Measurements from ENCODE around the gene RASSF5. TPM values are rescaled to one million over a fixed set of nuclear protein-coding genes. Genes with fewer than 3 reads are reported as not detected.

Gene RASSF5
- total RNA-seq, 1 experiment from 2014 or later = 6.1 TPM

DNA sequence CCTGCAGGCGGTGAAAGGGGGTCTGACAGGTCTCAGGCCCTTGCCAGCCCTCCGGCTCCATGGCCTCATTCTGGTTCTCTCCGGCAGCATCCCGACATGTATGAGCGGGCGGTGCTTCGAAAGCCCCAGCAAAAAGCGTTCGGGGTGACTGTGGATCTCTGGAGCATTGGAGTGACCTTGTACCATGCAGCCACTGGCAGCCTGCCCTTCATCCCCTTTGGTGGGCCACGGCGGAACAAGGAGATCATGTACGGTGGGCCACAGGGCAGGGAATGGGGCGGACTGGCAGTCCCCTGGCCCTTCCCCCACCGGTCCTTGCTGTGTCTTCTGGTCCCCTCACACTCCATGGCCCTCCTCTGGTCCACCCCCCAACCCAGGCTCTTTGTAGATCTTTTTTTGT lies 30.7 kb upstream of the RASSF5 start:
- no peaks in the 10 kb centered on the region for H3K9me3 Mint-ChIP-seq (ENCODE audit: low read depth, unreplicated experiment)
- intact Hi-C loops (cut with micrococcal nuclease; ENCODE audit: unreplicated experiment) = loop anchor here (5.0 kb wide), 2 partner anchors 106 to 186 kb away; no protein-coding TSS in a partner anchor
- BruUV-seq (replicated peaks) = no TSS peak

DNA sequence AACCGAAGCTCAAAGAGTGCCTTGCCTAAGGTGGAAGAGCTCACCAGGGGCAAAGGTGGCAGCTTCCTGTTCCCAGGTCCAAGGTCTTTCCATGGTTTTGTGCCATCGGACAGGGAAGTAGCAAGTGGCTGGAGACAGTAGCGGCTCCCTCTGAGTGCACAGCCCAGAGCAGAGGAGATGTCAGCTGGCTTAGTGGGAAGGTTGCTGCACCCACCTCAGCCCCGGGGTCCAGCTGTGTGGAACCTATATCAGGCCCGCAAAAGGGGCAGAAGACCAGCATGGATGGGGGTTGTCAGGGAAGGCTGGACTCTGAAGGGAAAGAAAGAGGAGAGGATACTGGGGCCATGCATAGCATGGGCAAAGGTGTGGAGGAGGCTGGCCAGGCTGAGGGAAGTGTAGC lies 30.2 kb upstream of the RASSF5 start:
- no peak overlapping the region for H3K27ac Mint-ChIP-seq (ENCODE audit: unreplicated experiment)

More for the DNA sequence above, 30.7 kb upstream of the RASSF5 start:
- Mint-ChIP-seq H3K36me3 (ENCODE audit: insufficient read depth, unreplicated experiment) (peaks cover 64% of the 10 kb centered on the region), H3K4me1 (ENCODE audit: low read depth, unreplicated experiment) (peaks cover 37% of the 10 kb centered on the region), H3K27me3 (ENCODE audit: unreplicated experiment) (no peaks in the 10 kb centered on the region), H3K27ac (ENCODE audit: unreplicated experiment) (no peak overlapping the region), H3K4me3 (ENCODE audit: low read depth, unreplicated experiment) (no peak overlapping the region)
- DNase-seq = no peak
- CTCF ChIA-PET = no interaction called here
- TF ChIP-seq, protein P1, sequence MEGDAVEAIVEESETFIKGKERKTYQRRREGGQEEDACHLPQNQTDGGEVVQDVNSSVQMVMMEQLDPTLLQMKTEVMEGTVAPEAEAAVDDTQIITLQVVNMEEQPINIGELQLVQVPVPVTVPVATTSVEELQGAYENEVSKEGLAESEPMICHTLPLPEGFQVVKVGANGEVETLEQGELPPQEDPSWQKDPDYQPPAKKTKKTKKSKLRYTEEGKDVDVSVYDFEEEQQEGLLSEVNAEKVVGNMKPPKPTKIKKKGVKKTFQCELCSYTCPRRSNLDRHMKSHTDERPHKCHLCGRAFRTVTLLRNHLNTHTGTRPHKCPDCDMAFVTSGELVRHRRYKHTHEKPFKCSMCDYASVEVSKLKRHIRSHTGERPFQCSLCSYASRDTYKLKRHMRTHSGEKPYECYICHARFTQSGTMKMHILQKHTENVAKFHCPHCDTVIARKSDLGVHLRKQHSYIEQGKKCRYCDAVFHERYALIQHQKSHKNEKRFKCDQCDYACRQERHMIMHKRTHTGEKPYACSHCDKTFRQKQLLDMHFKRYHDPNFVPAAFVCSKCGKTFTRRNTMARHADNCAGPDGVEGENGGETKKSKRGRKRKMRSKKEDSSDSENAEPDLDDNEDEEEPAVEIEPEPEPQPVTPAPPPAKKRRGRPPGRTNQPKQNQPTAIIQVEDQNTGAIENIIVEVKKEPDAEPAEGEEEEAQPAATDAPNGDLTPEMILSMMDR (IDR thresholded peaks at IDR 0.05; ENCODE audit: unreplicated experiment) = no peak

DNA sequence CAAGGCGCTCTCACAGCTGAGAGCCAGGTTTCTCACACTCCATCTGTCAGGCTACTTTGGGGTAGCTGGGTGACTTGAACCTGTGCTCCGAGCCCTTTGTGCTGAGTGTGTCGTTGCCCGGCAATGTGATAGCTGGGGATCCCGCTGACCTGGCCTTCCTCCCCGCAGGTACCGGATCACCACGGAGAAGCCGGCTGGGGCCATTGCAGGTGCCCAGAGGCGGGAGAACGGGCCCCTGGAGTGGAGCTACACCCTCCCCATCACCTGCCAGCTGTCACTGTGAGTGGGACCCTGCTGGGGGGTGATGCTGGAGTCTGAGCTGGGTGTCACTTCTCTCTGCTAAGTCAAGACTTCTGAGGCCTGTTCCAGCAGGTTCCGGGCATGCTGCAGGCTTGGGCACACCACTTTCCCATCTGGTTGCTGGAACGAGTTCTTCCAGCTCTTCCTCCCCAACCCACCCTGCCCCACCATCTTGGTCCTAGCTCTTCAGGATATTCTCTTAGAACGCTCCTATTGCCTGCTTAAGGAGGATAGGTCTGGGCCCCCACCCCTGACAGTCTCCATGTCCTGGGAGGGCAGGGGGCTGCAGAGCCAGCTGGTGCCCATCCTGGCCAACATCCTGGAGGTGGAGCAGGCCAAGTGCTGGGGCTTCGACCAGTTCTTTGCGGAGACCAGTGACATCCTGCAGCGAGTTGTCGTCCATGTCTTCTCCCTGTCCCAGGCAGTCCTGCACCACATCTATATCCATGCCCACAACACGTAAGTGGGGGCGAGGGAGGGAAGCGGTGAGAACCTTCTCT lies 29.6 kb upstream of the RASSF5 start:
- TF ChIP-seq, protein P1 (IDR thresholded peaks at IDR 0.05; ENCODE audit: unreplicated experiment) = no peak
- CTCF ChIA-PET = interaction anchor here (0.5 to 2.3 kb wide), 2 partner anchors 12 to 106 kb away, joined by 3 to 24 read pairs; no protein-coding TSS in a partner anchor
- intact Hi-C loops (cut with micrococcal nuclease; ENCODE audit: unreplicated experiment) = loop anchor here (5.0 kb wide), 2 partner anchors 105 to 185 kb away; no protein-coding TSS in a partner anchor

More for the DNA sequence above, 30.2 kb upstream of the RASSF5 start:
- Mint-ChIP-seq H3K4me3 (ENCODE audit: low read depth, unreplicated experiment) (no peak overlapping the region), H3K27me3 (ENCODE audit: unreplicated experiment) (no peaks in the 10 kb centered on the region), H3K4me1 (ENCODE audit: low read depth, unreplicated experiment) (peaks cover 33% of the 10 kb centered on the region), H3K36me3 (ENCODE audit: insufficient read depth, unreplicated experiment) (peaks cover 61% of the 10 kb centered on the region), H3K9me3 (ENCODE audit: low read depth, unreplicated experiment) (no peaks in the 10 kb centered on the region)
- intact Hi-C loops (cut with micrococcal nuclease; ENCODE audit: unreplicated experiment) = loop anchor here (5.0 kb wide), 2 partner anchors 105 to 185 kb away; no protein-coding TSS in a partner anchor
- CTCF ChIA-PET = no interaction called here
- BruUV-seq (replicated peaks) = no TSS peak
- TF ChIP-seq, protein P1 (IDR thresholded peaks at IDR 0.05; ENCODE audit: unreplicated experiment) = no peak
- DNase-seq = no peak

DNA sequence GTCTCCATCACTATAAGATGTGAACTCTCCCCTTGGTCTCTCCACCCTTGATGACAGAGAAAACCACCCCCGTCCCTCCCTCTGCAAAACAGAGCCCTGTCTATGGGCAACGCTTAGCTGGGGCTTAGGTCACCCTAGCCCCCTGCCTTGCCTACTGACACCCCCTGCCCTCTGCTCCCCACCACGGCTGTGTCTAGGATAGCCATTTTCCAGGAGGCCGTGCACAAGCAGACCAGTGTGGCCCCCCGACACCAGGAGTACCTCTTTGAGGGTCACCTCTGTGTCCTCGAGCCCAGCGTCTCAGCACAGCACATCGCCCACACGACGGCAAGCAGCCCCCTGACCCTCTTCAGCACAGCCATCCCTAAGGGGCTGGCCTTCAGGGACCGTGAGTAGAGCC lies 28.6 kb upstream of the RASSF5 start:
- H3K36me3 Mint-ChIP-seq (ENCODE audit: insufficient read depth, unreplicated experiment) = peaks cover 57% of the 10 kb centered on the region
- H3K4me1 Mint-ChIP-seq (ENCODE audit: low read depth, unreplicated experiment) = peaks cover 23% of the 10 kb centered on the region
- H3K27ac Mint-ChIP-seq (ENCODE audit: unreplicated experiment) = no peak overlapping the region
- CTCF ChIA-PET = interaction anchor here (1.0 to 2.3 kb wide), 7 partner anchors 8 to 185 kb away, joined by 4 to 28 read pairs (median 6); partner anchors contain the start of gene IKBKE
- H3K9me3 Mint-ChIP-seq (ENCODE audit: low read depth, unreplicated experiment) = no peaks in the 10 kb centered on the region
- DNase-seq = no peak
- H3K27me3 Mint-ChIP-seq (ENCODE audit: unreplicated experiment) = no peaks in the 10 kb centered on the region
- TF ChIP-seq, protein P1 (IDR thresholded peaks at IDR 0.05; ENCODE audit: unreplicated experiment) = no peak
- intact Hi-C loops (cut with micrococcal nuclease; ENCODE audit: unreplicated experiment) = loop anchor here (5.0 kb wide), 2 partner anchors 104 to 184 kb away; no protein-coding TSS in a partner anchor
- BruUV-seq (replicated peaks) = no TSS peak
- H3K4me3 Mint-ChIP-seq (ENCODE audit: low read depth, unreplicated experiment) = no peak overlapping the region

More for the DNA sequence above, 29.6 kb upstream of the RASSF5 start:
- no peaks in the 10 kb centered on the region for H3K27me3 Mint-ChIP-seq (ENCODE audit: unreplicated experiment)
- H3K27ac Mint-ChIP-seq (ENCODE audit: unreplicated experiment) = no peak overlapping the region
- H3K4me3 Mint-ChIP-seq (ENCODE audit: low read depth, unreplicated experiment) = no peak overlapping the region
- DNase-seq = no peak
- no TSS peak for BruUV-seq (replicated peaks)
- H3K4me1 Mint-ChIP-seq (ENCODE audit: low read depth, unreplicated experiment) = peaks cover 27% of the 10 kb centered on the region
- H3K9me3 Mint-ChIP-seq (ENCODE audit: low read depth, unreplicated experiment) = no peaks in the 10 kb centered on the region
- peaks cover 56% of the 10 kb centered on the region for H3K36me3 Mint-ChIP-seq (ENCODE audit: insufficient read depth, unreplicated experiment)

Measured in Calu3 (cell line).